ENCODE data around the gene PTPN6. TPM values are rescaled to one million over a fixed set of nuclear protein-coding genes. Genes with fewer than 3 reads are reported as not detected.
A peak's percentile ranks its signal among the peaks of the same experiment; 100 is the strongest.

The PTPN6 gene
- total and polyA plus RNA-seq, 3 experiments from 2014 or later, result 379 to 460 (median 456) TPM

- Histone ChIP-seq H3K4me1 (ENCODE audit: insufficient read depth, low read length) (peaks cover 76% of the 10 kb centered on the region), H3K27ac (ENCODE audit: low read depth, low read length) (peak overlapping the region; percentile 71), H3K36me3 (ENCODE audit: insufficient read depth, low read length) (peaks cover 11% of the 10 kb centered on the region), H3K9me3 (ENCODE audit: low read length) (no peaks in the 10 kb centered on the region), H3K4me3 (ENCODE audit: low read length) (peak overlapping the region; percentile 88), H3K27me3 (ENCODE audit: insufficient read depth, low read length, poor library complexity, severe bottlenecking) (no peaks in the 10 kb centered on the region)
- POLR2A ChIA-PET, result interaction anchor here (0.9 to 10.6 kb wide), 8 partner anchors 8 to 100 kb away, joined by 3 to 481 read pairs (median 4); partner anchors contain the start of genes C12orf57, CDCA3, RNU7-1 and USP5
- CTCF ChIA-PET, result interaction anchor here (0.9 to 22.6 kb wide), 10 partner anchors 8 to 157 kb away, joined by 3 to 815 read pairs (median 4); partner anchors contain the start of genes C12orf57 and RNU7-1
- peaks cover 74 to 89% (median 81%) of the 10 kb centered on the region in 3 donors for H3K4me1 Mint-ChIP-seq
- H3K36me3 Mint-ChIP-seq, result peaks cover 0 to 49% (median 5%) of the 10 kb centered on the region in 3 donors
- H3K27ac Mint-ChIP-seq, result peak overlapping the region; percentile 90 to 99 (median 96)
- H3K27me3 Mint-ChIP-seq, result no peaks in the 10 kb centered on the region
- H3K4me3 Mint-ChIP-seq, result peak overlapping the region; percentile 95 to 99 (median 99)
- DNase-seq, result peak in 1 of 5 donors; percentile 66
- peaks cover 0 to 3% (median 0%) of the 10 kb centered on the region in 5 donors for H3K9me3 Mint-ChIP-seq
Observed at GRCh38 chr12:6951551-6952120, 480 bp downstream of the PTPN6 start.

GRCh38 chr12:6952121-6952862 lies 1.1 kb downstream of the PTPN6 start:
- H3K9me3 ChIP-seq (ENCODE audit: low read length), result no peaks in the 10 kb centered on the region
- peak overlapping the region; percentile 94 to 99 (median 97) for H3K27ac Mint-ChIP-seq
- H3K36me3 ChIP-seq (ENCODE audit: insufficient read depth, low read length), result peaks cover 18% of the 10 kb centered on the region
- POLR2A ChIA-PET, result interaction anchor here (0.9 to 10.6 kb wide), 7 partner anchors 8 to 101 kb away, joined by 3 to 481 read pairs (median 4); partner anchors contain the start of genes C12orf57, CDCA3, RNU7-1 and USP5
- H3K4me3 Mint-ChIP-seq, result peak overlapping the region; percentile 95 to 99 (median 99)
- H3K4me1 Mint-ChIP-seq, result peaks cover 75 to 89% (median 81%) of the 10 kb centered on the region in 3 donors
- CTCF ChIA-PET, result interaction anchor here (0.9 to 22.6 kb wide), 9 partner anchors 8 to 61 kb away, joined by 3 to 815 read pairs (median 5); partner anchors contain the start of genes C12orf57 and RNU7-1
- H3K27ac ChIP-seq (ENCODE audit: low read depth, low read length), result peak overlapping the region; percentile 71
- H3K36me3 Mint-ChIP-seq, result peaks cover 0 to 55% (median 10%) of the 10 kb centered on the region in 3 donors
- peaks cover 0 to 3% (median 0%) of the 10 kb centered on the region in 5 donors for H3K9me3 Mint-ChIP-seq
- H3K27me3 ChIP-seq (ENCODE audit: insufficient read depth, low read length, poor library complexity, severe bottlenecking), result no peaks in the 10 kb centered on the region
- H3K27me3 Mint-ChIP-seq, result no peaks in the 10 kb centered on the region
- peak overlapping the region; percentile 88 for H3K4me3 ChIP-seq (ENCODE audit: low read length)
- H3K4me1 ChIP-seq (ENCODE audit: insufficient read depth, low read length), result peaks cover 76% of the 10 kb centered on the region
- DNase-seq, result peak in 1 of 5 donors; percentile 53

- peak overlapping the region; percentile 95 to 99 (median 99) for H3K4me3 Mint-ChIP-seq
- Histone ChIP-seq H3K36me3 (ENCODE audit: insufficient read depth, low read length) (peaks cover 24% of the 10 kb centered on the region), H3K9me3 (ENCODE audit: low read length) (no peaks in the 10 kb centered on the region), H3K27ac (ENCODE audit: low read depth, low read length) (peak overlapping the region; percentile 71), H3K27me3 (ENCODE audit: insufficient read depth, low read length, poor library complexity, severe bottlenecking) (no peaks in the 10 kb centered on the region), H3K4me1 (ENCODE audit: insufficient read depth, low read length) (peaks cover 76% of the 10 kb centered on the region), H3K4me3 (ENCODE audit: low read length) (peak overlapping the region; percentile 88)
- H3K9me3 Mint-ChIP-seq, result peaks cover 0 to 3% (median 0%) of the 10 kb centered on the region in 5 donors
- H3K36me3 Mint-ChIP-seq, result peaks cover 0 to 61% (median 10%) of the 10 kb centered on the region in 3 donors
- H3K27ac Mint-ChIP-seq, result peak overlapping the region; percentile 94 to 99 (median 97)
- ChIA-PET CTCF (interaction anchor here (0.7 to 22.6 kb wide), 7 partner anchors 7 to 80 kb away, joined by 3 to 815 read pairs (median 8); partner anchors contain the start of genes C12orf57, RNU7-1 and SPSB2), POLR2A (interaction anchor here (0.6 to 10.6 kb wide), 6 partner anchors 7 to 125 kb away, joined by 3 to 481 read pairs (median 4); partner anchors contain the start of genes C12orf57, CDCA3, RNU7-1 and USP5)
- peak in 1 of 5 donors; percentile 45 for DNase-seq
- H3K27me3 Mint-ChIP-seq, result no peaks in the 10 kb centered on the region
- H3K4me1 Mint-ChIP-seq, result peaks cover 75 to 89% (median 81%) of the 10 kb centered on the region in 3 donors
Observed at GRCh38 chr12:6952863-6953441, 1.8 kb downstream of the PTPN6 start.

DNA sequence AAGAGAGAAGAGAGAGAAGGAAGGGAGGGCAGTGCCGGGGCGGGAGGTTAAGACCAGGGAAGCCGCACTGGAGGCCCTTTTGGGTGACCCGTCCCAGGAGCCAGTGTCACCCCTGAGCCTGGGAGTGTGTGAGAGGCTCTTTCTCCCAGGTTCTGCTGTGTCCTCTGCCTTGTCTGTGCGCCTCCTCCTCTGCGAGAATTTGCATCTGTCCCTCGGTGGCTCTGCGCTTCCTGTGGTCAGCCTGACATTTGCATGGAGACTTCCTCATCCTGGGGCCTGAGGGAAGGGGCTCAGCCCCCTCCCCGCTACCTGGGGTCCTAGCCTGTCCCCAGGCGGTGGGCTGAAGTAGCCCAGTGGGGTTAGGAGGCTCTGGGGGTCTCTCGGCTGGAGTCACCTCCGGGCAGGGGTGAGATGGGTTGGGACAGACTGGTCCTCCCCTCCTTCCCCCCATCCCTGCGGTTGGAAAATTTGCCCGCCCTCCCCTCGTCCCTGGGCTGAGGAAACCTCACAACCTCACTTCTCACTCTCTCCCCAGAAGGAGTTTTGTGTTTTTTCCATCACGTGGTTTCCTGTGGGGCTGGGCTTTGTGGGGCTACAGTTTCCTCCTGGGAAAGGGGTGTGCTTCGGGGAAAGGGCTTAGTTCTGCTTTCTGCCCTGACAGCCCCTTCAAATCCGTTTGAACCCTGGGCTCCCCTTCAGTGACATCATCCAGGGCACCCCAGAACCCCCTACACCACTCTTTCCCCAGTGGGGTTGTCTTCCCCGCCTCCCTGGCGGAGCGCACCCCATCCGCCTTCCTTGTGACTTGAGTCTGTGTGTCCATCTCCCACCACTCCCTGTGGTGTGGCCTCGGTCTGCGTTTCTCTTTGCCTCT lies 2.5 kb downstream of the PTPN6 start:
- Mint-ChIP-seq H3K9me3 (peaks cover 0 to 3% (median 0%) of the 10 kb centered on the region in 5 donors), H3K36me3 (peaks cover 6 to 68% (median 10%) of the 10 kb centered on the region in 3 donors), H3K4me1 (peaks cover 79 to 89% (median 81%) of the 10 kb centered on the region in 3 donors), H3K27me3 (no peaks in the 10 kb centered on the region), H3K4me3 (peak overlapping the region; percentile 95 to 99 (median 99)), H3K27ac (peak overlapping the region; percentile 94 to 99 (median 97))
- ChIA-PET CTCF (interaction anchor here (0.7 to 22.6 kb wide), 6 partner anchors 7 to 81 kb away, joined by 3 to 815 read pairs (median 15); partner anchors contain the start of genes C12orf57, PTPN6, RNU7-1 and SPSB2), POLR2A (interaction anchor here (0.6 to 13.3 kb wide), 4 partner anchors 6 to 126 kb away, joined by 3 to 481 read pairs (median 8); partner anchors contain the start of genes C12orf57, CDCA3, PTPN6 and RNU7-1)
- Histone ChIP-seq H3K9me3 (ENCODE audit: low read length) (no peaks in the 10 kb centered on the region), H3K4me1 (ENCODE audit: insufficient read depth, low read length) (peaks cover 76% of the 10 kb centered on the region), H3K4me3 (ENCODE audit: low read length) (peak overlapping the region; percentile 88), H3K27ac (ENCODE audit: low read depth, low read length) (peak overlapping the region; percentile 68), H3K36me3 (ENCODE audit: insufficient read depth, low read length) (peaks cover 32% of the 10 kb centered on the region), H3K27me3 (ENCODE audit: insufficient read depth, low read length, poor library complexity, severe bottlenecking) (no peaks in the 10 kb centered on the region)
- DNase-seq, result peak; percentile 79 to 92 (median 80)

GRCh38 chr12:6954316-6955107 lies 3.4 kb downstream of the PTPN6 start:
- Mint-ChIP-seq H3K27me3 (no peaks in the 10 kb centered on the region), H3K9me3 (peaks cover 0 to 3% (median 0%) of the 10 kb centered on the region in 5 donors), H3K27ac (peak overlapping the region; percentile 94 to 99 (median 97)), H3K4me3 (peak overlapping the region; percentile 95 to 99 (median 99)), H3K36me3 (peaks cover 9 to 76% (median 16%) of the 10 kb centered on the region in 3 donors), H3K4me1 (peaks cover 80 to 89% (median 81%) of the 10 kb centered on the region in 3 donors)
- POLR2A ChIA-PET, result interaction anchor here (0.8 to 13.3 kb wide), 2 partner anchors 7 to 10 kb away, joined by 4 to 481 read pairs; partner anchors contain the start of genes C12orf57, PTPN6 and RNU7-1
- Histone ChIP-seq H3K27me3 (ENCODE audit: insufficient read depth, low read length, poor library complexity, severe bottlenecking) (no peaks in the 10 kb centered on the region), H3K27ac (ENCODE audit: low read depth, low read length) (peak overlapping the region; percentile 68), H3K4me3 (ENCODE audit: low read length) (peak overlapping the region; percentile 88), H3K36me3 (ENCODE audit: insufficient read depth, low read length) (peaks cover 37% of the 10 kb centered on the region), H3K9me3 (ENCODE audit: low read length) (no peaks in the 10 kb centered on the region), H3K4me1 (ENCODE audit: insufficient read depth, low read length) (peaks cover 76% of the 10 kb centered on the region)
- peak in 1 of 5 donors; percentile 57 for DNase-seq
- CTCF ChIA-PET, result interaction anchor here (0.9 to 13.3 kb wide), 3 partner anchors 10 to 14 kb away, joined by 5 to 815 read pairs (median 19); partner anchors contain the start of genes C12orf57, PTPN6 and RNU7-1
